HG02623 (cell line): Measurements from ENCODE around the gene RAE1.

Experiments used
- ATAC-seq: cut with Tn5 transposase; IDR thresholded peaks from one replicate; pipeline ENCODE4 v1.9.1; 2021; ENCODE audit warnings: moderate library complexity; ENCODE audit not compliant: unreplicated experiment

The RAE1 gene

DNA sequence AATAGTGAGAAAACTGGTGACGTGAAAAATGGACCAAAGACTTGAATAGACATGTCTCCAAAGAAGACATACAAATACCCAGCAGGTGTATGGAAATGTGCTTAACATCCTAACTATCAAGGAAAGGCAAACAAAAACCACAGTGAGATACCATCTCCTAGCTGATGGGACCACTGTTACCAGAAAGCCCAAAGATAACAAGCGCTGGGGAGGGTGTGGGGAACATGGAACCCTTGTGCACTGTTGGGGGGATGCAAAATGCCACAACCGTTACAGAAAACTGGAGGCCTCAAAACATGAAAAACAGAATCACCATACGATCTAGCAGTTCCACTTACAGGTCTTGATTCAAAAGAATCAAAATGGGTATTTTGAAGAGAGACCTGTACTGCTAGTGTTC lies 20.3 kb downstream of the RAE1 start:
- no peak for ATAC-seq

GRCh38 chr20:57372157-57372556 lies 21.1 kb downstream of the RAE1 start:
- ATAC-seq, result no peak

DNA sequence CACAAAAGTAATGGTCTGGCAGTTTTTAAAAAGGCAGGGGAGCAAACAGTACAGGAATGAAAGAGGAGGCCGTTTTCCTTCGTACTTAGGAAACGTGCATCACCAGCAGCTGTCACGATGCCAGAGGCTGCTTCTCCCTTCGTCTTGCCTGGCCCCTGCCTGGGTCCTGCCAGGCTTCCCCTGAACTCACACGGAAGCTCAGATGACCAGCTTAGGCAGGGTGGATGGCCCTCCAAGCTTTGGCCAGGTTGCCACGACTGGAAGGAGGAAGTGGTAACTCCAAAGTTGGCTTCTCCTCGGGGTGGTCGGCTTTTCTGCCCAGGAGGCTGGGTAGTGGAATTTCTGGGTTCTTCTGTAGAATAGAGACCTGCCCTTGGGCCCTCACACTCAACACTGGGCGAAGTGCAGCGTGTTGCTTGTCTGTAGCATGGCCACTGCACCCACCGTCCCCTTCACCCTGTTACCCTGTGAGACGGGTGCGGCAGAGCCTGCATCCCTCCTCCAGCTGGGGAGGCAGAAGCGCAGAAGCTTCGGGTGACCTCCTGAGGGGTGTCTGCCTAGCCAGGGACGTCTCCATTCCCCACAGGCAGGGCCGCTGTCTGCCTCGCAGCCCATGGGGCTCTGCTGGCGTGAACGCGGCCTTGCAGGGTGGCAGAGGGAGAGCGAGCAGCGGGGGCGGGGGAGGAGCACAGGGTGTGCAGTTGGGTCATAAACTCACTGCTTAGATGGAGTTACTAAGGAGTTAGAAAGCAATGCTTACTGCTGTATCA lies 21.7 kb downstream of the RAE1 start:
- ATAC-seq, result no peak

DNA sequence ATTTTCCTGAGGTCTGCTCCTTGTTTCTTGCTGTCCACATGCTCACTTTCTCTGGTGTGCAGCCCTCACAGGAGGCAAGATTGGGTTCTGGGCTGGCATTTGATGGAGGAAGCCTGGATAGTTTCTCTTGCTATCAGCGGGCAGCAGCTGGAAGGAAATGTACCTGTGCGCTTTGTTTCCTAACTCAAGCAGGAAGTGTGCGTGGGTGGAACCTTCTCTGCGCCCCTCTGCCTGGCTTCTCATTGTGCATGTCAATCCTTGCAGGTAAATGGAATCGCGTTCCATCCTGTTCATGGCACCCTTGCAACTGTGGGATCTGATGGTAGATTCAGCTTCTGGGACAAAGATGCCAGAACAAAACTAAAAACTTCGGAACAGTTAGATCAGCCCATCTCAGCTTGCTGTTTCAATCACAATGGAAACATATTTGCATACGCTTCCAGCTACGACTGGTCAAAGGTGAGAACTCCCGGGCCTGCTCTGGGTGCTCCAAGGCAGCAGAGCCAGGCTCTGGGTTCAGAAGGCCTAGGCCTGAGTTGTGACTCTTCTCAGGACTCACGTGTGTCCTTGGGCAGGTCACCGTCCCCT lies 23.4 kb downstream of the RAE1 start:
- ATAC-seq, result no peak

- no peak for ATAC-seq
These were observed 24.0 kb downstream of the RAE1 start for GRCh38 chr20:57374931-57375651.

GRCh38 chr20:57375652-57376230 lies 24.7 kb downstream of the RAE1 start:
- ATAC-seq, result no peak

DNA sequence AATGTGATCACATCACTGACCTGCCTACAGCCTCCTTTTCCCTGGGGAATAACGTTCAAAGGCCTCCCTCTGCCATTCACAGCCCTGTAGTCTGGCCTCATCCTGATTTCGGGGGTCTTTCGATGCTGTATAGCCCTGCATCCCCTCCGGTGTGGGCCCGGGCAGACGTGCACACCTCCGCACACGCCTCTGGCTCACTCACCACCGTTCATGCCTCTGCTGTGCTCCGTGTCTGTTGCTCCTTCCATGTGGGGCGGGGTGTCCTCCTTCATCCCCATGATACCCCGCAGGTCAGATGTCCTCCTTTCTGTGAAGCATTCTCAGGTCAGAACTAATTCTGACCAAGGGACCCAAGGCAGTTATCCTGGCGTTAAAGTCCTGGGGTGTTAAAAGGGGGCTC lies 26.3 kb downstream of the RAE1 start:
- ATAC-seq, result no peak

- ATAC-seq, result no peak
These were observed 27.1 kb downstream of the RAE1 start for GRCh38 chr20:57378107-57378506.

DNA sequence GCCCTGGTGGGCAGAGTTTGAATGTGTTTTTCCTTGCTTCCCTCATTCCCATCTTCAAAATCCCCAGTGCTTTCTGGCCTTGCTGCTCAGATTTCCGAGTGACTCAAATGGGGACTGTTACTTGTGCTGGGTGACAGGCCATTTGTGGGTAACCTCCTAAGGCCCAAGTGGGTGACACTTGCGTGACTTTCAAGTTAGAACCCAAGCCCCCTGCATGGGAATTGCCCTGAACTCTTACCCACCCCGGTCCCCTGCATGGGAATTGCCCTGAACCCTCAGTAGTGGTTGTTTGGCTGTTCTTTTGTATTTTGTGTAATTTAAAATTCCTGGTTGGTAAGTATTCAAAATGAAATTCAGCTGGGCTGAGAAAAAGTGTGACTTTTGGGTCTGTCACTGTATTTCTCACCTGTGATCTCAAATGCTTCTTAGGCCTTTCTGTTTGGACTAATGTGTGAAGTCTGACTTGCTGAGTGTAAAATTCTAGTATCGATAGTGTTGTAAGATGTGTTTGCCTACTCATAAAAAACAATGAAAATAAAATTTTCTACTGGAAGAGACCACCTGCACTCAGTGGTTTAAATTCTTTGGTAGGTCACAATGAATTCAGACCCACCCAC lies 27.7 kb downstream of the RAE1 start:
- no peak for ATAC-seq

GRCh38 chr20:57379263-57379647 lies 28.2 kb downstream of the RAE1 start:
- ATAC-seq, result no peak

GRCh38 chr20:57380081-57380750 lies 29.2 kb downstream of the RAE1 start:
- no peak for ATAC-seq

- no peak for ATAC-seq
These were observed 30.8 kb downstream of the RAE1 start for GRCh38 chr20:57381596-57382503.

GRCh38 chr20:57382516-57382915 lies 31.5 kb downstream of the RAE1 start:
- ATAC-seq, result no peak

DNA sequence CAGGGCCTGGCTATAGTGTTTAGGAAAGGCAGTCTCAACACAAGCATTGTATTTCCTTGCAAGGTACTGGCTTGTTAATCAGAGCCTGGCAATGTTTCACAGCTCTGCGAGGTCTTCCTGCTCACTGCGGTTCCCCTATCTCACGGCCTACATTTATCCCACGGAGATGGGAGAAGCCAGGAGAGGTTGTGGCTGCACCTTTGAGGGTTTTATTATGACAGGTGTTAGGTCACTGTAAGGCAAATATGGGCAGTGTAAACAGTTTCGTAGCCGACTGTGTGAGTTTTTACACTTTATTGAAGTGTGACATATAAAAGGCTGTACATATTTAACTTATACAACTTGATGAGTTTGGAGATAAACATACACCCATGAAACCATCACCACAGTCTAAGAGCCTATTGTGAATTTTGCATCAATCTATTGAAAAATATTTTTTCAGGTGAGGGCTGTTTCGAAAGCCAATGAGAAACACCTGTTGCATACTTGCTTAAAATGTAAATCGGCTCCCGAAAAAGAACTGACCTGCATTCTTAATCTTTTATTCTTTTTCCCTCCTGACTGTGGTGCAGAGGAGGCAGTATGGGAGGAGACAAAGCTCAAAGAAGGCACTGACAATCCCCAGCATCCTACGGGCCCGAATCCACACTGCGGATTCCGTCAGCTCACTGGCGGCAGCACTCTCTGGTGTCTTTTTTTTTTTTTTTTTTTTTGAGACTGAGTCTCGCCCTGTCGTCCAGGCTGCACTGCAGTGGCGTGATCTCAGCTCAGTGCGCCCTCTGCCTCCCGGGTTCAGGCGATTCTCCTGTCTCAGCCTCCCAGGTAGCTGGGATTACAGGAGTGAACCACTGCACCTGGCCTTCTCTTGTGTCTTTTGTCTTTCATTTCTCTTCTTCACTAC lies 32.6 kb downstream of the RAE1 start:
- ATAC-seq, result no peak

GRCh38 chr20:57384486-57384885 lies 33.4 kb downstream of the RAE1 start:
- ATAC-seq, result no peak

- ATAC-seq, result no peak
These were observed 34.1 kb downstream of the RAE1 start for GRCh38 chr20:57384953-57385761.

- no peak for ATAC-seq
These were observed 34.9 kb downstream of the RAE1 start for GRCh38 chr20:57385940-57386339.

- no peak for ATAC-seq
These were observed 35.7 kb downstream of the RAE1 start for GRCh38 chr20:57386762-57387161.
